Stimulated activated memory B cell treated with anti-CD40 and anti-IgM and Interleukin-4, amounts not matched to agents 10 μg/mL and 1 μg/mL and 100 μg/mL, for 72 hours (primary cell): ENCODE results near the gene SH3GL3.

Experiments
- ATAC-seq: fragments of 150-1000 bp; cut with Tn5 transposase; 2 replicates; pipeline ENCODE4 v1.10.0; 2021
- H3K27ac Mint-ChIP-seq: one replicate; pipeline ENCODE4 v1.8.0; 2022; ENCODE audit warnings: mild to moderate bottlenecking, mixed read lengths
- H3K27me3 Mint-ChIP-seq: one replicate; pipeline ENCODE4 v1.8.0; 2022; ENCODE audit warnings: mixed read lengths
- H3K36me3 Mint-ChIP-seq: one replicate; pipeline ENCODE4 v1.8.0; 2022; ENCODE audit warnings: mixed read lengths
- H3K4me1 Mint-ChIP-seq: one replicate; pipeline ENCODE4 v1.8.0; 2022; ENCODE audit warnings: mixed read lengths
- H3K4me3 Mint-ChIP-seq: one replicate; pipeline ENCODE4 v1.8.0; 2022; ENCODE audit warnings: mild to moderate bottlenecking, moderate library complexity, mixed read lengths
- H3K9me3 Mint-ChIP-seq: one replicate; pipeline ENCODE4 v1.8.0; 2022; ENCODE audit warnings: mixed read lengths

Gene SH3GL3

GRCh38 chr15:83588441-83588840 lies 141.3 kb downstream of the SH3GL3 start:
- H3K9me3 Mint-ChIP-seq: no peaks in the 10 kb centered on the region
- H3K4me1 Mint-ChIP-seq: no peaks in the 10 kb centered on the region
- no peak overlapping the region for H3K4me3 Mint-ChIP-seq
- H3K27me3 Mint-ChIP-seq: no peaks in the 10 kb centered on the region
- no peak overlapping the region for H3K27ac Mint-ChIP-seq
- no peak for ATAC-seq
- no peaks in the 10 kb centered on the region for H3K36me3 Mint-ChIP-seq

GRCh38 chr15:83592370-83593040 lies 145.4 kb downstream of the SH3GL3 start:
- no peak for ATAC-seq
- no peaks in the 10 kb centered on the region for H3K36me3 Mint-ChIP-seq
- H3K9me3 Mint-ChIP-seq: no peaks in the 10 kb centered on the region
- no peak overlapping the region for H3K4me3 Mint-ChIP-seq
- H3K27ac Mint-ChIP-seq: no peak overlapping the region
- H3K4me1 Mint-ChIP-seq: no peaks in the 10 kb centered on the region
- no peaks in the 10 kb centered on the region for H3K27me3 Mint-ChIP-seq

GRCh38 chr15:83595191-83595590 lies 148.1 kb downstream of the SH3GL3 start:
- Mint-ChIP-seq H3K27me3 (no peaks in the 10 kb centered on the region), H3K4me3 (no peak overlapping the region), H3K27ac (no peak overlapping the region), H3K9me3 (peaks cover 5% of the 10 kb centered on the region), H3K36me3 (no peaks in the 10 kb centered on the region), H3K4me1 (no peaks in the 10 kb centered on the region)
- ATAC-seq: no peak

GRCh38 chr15:83598031-83598430 lies 150.9 kb downstream of the SH3GL3 start:
- Mint-ChIP-seq H3K9me3 (peaks cover 9% of the 10 kb centered on the region), H3K27me3 (no peaks in the 10 kb centered on the region), H3K36me3 (no peaks in the 10 kb centered on the region), H3K4me1 (no peaks in the 10 kb centered on the region), H3K4me3 (no peak overlapping the region), H3K27ac (no peak overlapping the region)
- no peak for ATAC-seq

GRCh38 chr15:83602021-83602420 lies 154.9 kb downstream of the SH3GL3 start:
- Mint-ChIP-seq H3K27ac (no peak overlapping the region), H3K27me3 (peaks cover 7% of the 10 kb centered on the region), H3K4me1 (no peaks in the 10 kb centered on the region), H3K4me3 (no peak overlapping the region), H3K9me3 (peaks cover 9% of the 10 kb centered on the region), H3K36me3 (no peaks in the 10 kb centered on the region)
- no peak for ATAC-seq

GRCh38 chr15:83604549-83604948 lies 157.4 kb downstream of the SH3GL3 start:
- no peak overlapping the region for H3K4me3 Mint-ChIP-seq
- no peak for ATAC-seq
- peaks cover 9% of the 10 kb centered on the region for H3K9me3 Mint-ChIP-seq
- H3K27me3 Mint-ChIP-seq: peaks cover 7% of the 10 kb centered on the region
- H3K27ac Mint-ChIP-seq: no peak overlapping the region
- H3K4me1 Mint-ChIP-seq: no peaks in the 10 kb centered on the region
- H3K36me3 Mint-ChIP-seq: no peaks in the 10 kb centered on the region

GRCh38 chr15:83605111-83605945 lies 158.2 kb downstream of the SH3GL3 start:
- Mint-ChIP-seq H3K9me3 (peaks cover 4% of the 10 kb centered on the region), H3K36me3 (no peaks in the 10 kb centered on the region)
- no peak for ATAC-seq

GRCh38 chr15:83610132-83610531 lies 163.0 kb downstream of the SH3GL3 start:
- Mint-ChIP-seq H3K36me3 (no peaks in the 10 kb centered on the region), H3K4me1 (no peaks in the 10 kb centered on the region), H3K27ac (no peak overlapping the region), H3K4me3 (no peak overlapping the region), H3K27me3 (peaks cover 7% of the 10 kb centered on the region), H3K9me3 (no peaks in the 10 kb centered on the region)
- ATAC-seq: no peak

More at GRCh38 chr15:83605111-83605945, 158.2 kb downstream of the SH3GL3 start:
- peaks cover 7% of the 10 kb centered on the region for H3K27me3 Mint-ChIP-seq
- no peaks in the 10 kb centered on the region for H3K4me1 Mint-ChIP-seq
- no peak overlapping the region for H3K27ac Mint-ChIP-seq
- H3K4me3 Mint-ChIP-seq: no peak overlapping the region

- Mint-ChIP-seq H3K36me3 (no peaks in the 10 kb centered on the region), H3K9me3 (no peaks in the 10 kb centered on the region), H3K4me3 (no peak overlapping the region), H3K4me1 (no peaks in the 10 kb centered on the region), H3K27me3 (peaks cover 7% of the 10 kb centered on the region), H3K27ac (no peak overlapping the region)
- no peak for ATAC-seq
Measured at GRCh38 chr15:83610901-83611685, 164.0 kb downstream of the SH3GL3 start.

- Mint-ChIP-seq H3K27me3 (no peaks in the 10 kb centered on the region), H3K9me3 (no peaks in the 10 kb centered on the region), H3K27ac (no peak overlapping the region), H3K36me3 (no peaks in the 10 kb centered on the region), H3K4me1 (no peaks in the 10 kb centered on the region), H3K4me3 (no peak overlapping the region)
- no peak for ATAC-seq
Measured at GRCh38 chr15:83612226-83612625, 165.1 kb downstream of the SH3GL3 start.

- Mint-ChIP-seq H3K4me3 (no peak overlapping the region), H3K36me3 (no peaks in the 10 kb centered on the region), H3K27me3 (no peaks in the 10 kb centered on the region), H3K9me3 (no peaks in the 10 kb centered on the region), H3K4me1 (no peaks in the 10 kb centered on the region), H3K27ac (no peak overlapping the region)
- no peak for ATAC-seq
Measured at GRCh38 chr15:83612898-83613635, 165.9 kb downstream of the SH3GL3 start.

- no peak overlapping the region for H3K4me3 Mint-ChIP-seq
- no peaks in the 10 kb centered on the region for H3K4me1 Mint-ChIP-seq
- ATAC-seq: no peak
- H3K27ac Mint-ChIP-seq: no peak overlapping the region
- no peaks in the 10 kb centered on the region for H3K27me3 Mint-ChIP-seq
- no peaks in the 10 kb centered on the region for H3K9me3 Mint-ChIP-seq
- no peaks in the 10 kb centered on the region for H3K36me3 Mint-ChIP-seq
Measured at GRCh38 chr15:83613714-83614113, 166.6 kb downstream of the SH3GL3 start.

GRCh38 chr15:83616840-83617239 lies 169.7 kb downstream of the SH3GL3 start:
- Mint-ChIP-seq H3K27me3 (no peaks in the 10 kb centered on the region), H3K4me1 (no peaks in the 10 kb centered on the region), H3K27ac (no peak overlapping the region), H3K9me3 (peaks cover 3% of the 10 kb centered on the region), H3K4me3 (no peak overlapping the region), H3K36me3 (no peaks in the 10 kb centered on the region)
- no peak for ATAC-seq

- Mint-ChIP-seq H3K9me3 (peaks cover 3% of the 10 kb centered on the region), H3K4me3 (no peak overlapping the region), H3K27ac (no peak overlapping the region), H3K36me3 (no peaks in the 10 kb centered on the region), H3K27me3 (no peaks in the 10 kb centered on the region), H3K4me1 (no peaks in the 10 kb centered on the region)
- no peak for ATAC-seq
Measured at GRCh38 chr15:83626171-83626802, 179.1 kb downstream of the SH3GL3 start.
